ENCODE data around the gene PTGR3. TPM values are rescaled to one million over a fixed set of nuclear protein-coding genes. Genes with fewer than 3 reads are reported as not detected.

Gene PTGR3
- polyA plus RNA-seq, 5 donors: 39.3 to 51.9 (median 48.8) TPM

- DNase-seq: no peak
Measured at GRCh38 chr18:75240433-75240832, 31.5 kb upstream of the PTGR3 start.

GRCh38 chr18:75238786-75239185 is 29.8 kb upstream of the PTGR3 start:
- DNase-seq: no peak

DNA sequence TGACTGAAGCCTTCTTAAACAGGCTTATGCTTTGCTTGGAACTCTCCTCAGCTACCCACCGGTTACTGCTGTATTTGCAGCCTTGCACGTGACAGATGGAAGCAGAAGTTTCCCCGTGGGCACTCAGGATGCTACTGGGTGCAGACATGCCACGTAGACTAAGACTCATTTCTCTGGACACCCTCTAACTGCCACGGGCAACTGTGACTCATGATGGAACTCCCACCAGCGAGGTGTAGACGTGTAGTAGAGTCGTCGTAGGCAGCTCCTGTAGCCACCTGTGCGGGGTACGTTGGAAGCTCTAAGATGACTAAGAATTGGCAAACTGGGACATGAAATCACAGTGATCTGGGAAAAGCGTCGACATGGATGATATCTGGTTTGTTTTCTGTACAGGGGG is 29.2 kb upstream of the PTGR3 start:
- DNase-seq: no peak

DNA sequence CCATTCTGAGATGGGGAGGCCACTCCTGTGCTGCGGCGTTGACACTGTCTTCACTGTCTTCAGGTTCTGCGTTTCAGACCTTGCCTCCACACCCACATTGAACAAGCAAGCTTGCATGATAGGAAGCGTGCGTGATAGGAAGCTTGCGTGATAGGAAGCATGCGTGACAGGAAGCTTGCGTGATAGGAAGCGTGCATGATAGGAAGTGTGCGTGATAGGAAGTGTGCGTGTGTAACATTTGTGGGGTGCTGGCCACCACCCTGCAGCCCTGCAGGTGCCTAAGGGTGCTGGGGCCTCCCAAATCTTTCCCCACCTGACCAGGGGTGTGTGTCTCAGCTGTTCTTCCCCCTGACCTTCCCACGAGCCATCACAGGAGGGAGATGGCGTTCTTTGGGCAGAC is 27.0 kb upstream of the PTGR3 start:
- no peak for DNase-seq

DNA sequence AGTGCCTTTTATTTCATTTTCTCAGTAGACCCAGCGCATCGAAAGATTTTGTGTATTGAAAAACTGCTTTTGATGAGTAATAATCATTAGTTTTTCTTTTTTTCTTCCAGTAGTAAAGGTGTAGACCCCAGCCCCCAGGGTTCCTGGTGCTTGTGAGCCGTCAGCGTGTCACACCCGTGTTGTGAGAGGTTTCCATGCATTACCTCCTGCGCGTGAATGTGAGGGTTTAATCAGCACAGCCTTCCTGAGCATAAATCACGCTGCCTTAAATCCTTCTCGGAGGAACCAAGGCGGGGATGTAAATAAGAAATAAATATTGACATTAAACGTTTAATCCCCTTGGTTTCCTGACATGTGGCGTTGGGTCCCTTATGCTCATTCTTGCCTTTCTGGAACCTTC is 26.0 kb upstream of the PTGR3 start:
- no peak for DNase-seq

DNA sequence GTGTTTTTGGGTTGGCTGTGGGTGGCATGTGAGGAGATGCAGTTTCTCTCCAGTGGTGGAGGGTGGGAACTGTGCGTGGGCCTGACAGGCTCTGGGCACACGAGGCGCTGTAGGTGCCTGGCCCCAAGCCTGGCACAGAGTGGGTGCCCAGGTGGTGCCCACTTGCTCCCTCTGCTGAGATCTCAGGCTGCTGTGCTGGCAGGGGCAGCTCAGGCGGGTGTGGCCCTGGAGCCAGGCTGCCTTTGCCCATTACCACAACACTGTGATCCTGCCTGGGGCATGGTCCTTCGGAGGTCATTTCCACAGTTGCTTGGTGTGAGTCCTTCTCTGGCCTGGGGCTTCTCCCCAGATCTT is 22.1 kb upstream of the PTGR3 start:
- no peak for DNase-seq

GRCh38 chr18:75230163-75231052 is 21.5 kb upstream of the PTGR3 start:
- no peak for DNase-seq

DNA sequence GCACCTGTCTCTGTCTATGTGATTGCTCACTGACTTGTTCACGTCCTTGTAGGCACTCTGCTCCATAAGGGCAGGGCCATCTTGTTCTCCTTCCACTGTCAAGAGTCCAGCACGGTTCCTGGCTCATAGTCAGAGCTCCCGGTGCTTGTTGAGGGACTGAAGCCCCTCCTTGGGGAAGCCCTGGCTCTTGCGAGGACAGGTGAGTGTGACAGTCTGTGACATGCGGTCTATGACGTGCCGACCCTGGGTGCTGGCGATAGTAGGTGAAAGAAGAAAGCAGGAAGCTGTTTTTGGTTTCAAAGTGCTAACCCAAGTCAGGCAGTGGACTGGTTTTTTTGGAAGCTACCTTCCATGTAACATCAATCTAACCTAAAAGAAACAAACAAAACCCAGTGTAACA is 20.5 kb upstream of the PTGR3 start:
- DNase-seq: no peak

- DNase-seq: no peak
Measured at GRCh38 chr18:75228967-75229366, 20.0 kb upstream of the PTGR3 start.

GRCh38 chr18:75227535-75228296 is 18.8 kb upstream of the PTGR3 start:
- no peak for DNase-seq

GRCh38 chr18:75226956-75227316 is 18.0 kb upstream of the PTGR3 start:
- no peak for DNase-seq

DNA sequence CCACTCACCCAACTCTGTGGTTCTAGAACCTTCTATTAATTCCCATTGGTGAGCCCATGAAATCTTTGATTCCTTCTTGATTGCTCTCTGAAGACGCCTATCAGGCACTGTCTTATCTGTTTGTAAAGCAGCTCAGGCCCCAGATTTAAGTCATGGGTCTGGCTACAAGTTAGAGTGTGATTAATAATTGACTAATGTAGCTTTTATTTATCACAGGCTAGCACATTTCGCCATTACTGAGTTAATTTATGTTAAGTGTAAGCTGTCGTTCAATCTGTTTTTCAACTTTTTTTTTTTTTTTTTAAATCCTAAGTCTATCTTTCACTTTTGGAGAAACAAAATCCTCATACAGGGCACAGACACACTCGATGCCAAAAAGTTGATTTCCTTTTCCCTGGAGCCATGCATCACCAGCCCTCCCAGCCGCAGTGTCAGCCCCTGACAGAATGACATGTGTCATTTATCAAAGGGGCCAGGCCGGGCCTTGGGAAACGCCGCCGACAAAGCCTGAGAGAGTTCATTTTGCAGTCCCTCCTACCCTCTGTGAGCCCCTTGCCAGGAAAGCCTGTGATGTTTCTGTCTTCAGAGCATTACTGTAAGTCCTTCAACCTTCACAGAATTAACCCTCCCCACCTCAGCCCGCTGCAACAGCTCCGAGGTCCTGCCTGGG is 17.5 kb upstream of the PTGR3 start:
- no peak for DNase-seq

DNA sequence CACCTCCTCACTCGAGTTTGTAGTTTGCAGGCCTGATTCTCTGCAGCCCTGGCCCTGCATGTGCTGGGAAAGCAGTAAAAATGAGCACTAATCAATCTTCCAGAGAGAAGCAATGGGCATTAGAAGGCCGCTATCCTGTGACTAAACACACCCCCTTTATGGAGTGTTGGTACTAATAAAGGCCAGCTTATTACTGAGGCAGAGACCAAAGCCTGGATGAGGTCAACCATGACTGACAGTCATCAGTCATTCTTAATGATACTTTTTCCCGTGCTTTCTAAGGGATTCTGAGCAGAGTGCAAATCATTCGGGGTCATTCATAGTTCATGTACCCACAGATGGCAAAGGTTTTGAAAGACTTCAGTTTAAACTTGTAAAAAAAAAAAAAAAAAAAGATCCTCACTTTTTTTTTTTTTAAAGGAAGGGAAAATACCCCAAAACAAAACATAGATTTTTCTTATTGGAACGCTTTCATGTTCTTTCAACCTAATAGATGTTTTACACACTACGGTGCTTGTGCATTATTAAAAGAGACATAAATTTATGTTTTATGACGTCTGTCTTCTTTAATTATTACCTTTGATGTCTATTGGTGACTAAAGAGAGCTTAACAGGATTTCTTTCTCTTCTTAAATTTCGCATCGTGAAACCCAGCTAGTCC is 14.9 kb upstream of the PTGR3 start:
- no peak for DNase-seq

- no peak for DNase-seq
Measured at GRCh38 chr18:75222407-75222806, 13.5 kb upstream of the PTGR3 start.

- no peak for DNase-seq
Measured at GRCh38 chr18:75221897-75222296, 13.0 kb upstream of the PTGR3 start.

GRCh38 chr18:75221397-75221796 is 12.5 kb upstream of the PTGR3 start:
- DNase-seq: no peak

DNA sequence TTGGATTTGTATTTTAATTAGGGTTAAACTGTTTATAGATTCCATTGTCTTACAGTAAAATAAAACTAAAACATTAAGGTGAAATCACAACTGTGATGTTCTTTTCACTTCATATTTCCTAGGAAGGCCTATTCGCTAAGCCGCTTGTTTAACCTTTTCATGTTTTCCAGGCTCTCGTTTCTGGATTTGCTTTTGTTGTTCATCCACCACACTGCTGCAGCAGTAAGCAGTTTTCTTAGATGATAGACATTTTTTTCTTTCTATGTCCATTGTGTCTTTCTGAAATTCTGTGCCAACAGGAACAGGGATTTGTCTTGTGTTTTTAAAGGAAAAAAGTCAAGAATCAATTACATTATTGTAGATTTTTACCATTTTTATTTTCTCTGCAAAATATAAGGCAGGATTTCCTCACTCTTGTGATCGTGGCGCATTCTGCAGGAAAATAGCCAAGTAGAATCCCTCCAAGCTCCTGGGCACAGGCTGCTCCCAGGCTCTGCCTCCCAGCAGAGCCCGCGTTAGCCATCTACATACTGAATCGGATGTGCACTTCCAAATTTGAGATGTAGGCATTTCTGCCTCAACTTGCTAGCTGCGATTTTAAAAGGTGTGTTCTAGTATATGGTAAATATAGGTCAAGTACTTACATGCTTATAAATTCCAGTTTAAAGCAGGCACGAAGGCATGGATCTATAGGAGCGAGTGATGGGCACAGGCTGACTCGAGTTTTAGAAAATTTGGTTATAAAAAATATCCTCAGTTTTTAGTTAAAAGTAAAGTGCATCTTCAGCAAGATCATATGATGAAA is 11.8 kb upstream of the PTGR3 start:
- DNase-seq: no peak

GRCh38 chr18:75219745-75220375 is 10.9 kb upstream of the PTGR3 start:
- DNase-seq: no peak

DNA sequence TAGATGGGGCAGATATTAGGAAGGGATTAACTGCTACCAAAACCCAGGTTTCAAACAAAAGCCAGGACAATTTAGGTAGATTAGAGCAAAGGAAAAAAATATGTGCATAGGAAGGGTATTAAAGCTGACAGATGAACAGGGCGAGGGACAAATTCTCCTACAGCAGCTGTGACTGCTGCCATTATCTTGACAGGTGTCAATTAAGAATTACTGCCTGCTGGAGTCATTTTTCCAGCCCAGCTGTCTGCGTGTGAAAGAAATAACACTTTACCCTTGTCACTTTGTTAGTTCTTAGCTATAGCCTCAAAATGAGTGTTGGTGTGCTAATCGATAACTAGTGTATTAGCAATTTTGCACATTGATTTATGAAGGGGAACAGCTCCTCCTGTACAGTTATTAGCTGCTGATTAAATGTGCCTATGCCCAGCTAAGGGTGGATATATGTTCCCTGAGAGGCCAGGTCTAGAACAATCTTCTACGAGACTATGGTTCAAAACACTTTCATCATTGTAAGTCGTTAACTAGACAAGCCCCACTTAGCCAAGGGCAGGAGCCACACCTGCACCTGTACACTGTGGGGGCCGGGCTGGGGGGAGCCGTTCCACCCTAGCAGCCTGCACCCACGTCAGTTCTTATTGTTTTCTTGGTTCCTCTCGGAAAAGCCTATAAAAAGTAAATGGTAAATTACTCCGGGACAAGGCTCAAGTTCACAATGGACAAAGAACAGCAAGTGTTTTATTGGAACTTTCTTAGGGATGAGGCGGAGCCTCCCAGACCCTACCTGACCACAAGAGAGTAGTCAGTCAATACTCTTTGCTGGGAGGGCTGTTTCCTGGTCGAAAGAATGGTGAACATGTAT is 9.4 kb upstream of the PTGR3 start:
- DNase-seq: no peak
